AG10803 (cell line): ENCODE results near the gene TTC28.

ENCODE experiments used
- DNase-seq: peaks from one replicate; pipeline ENCODE4 v3.0.0; 2010; ENCODE audit warnings: low read depth
- H3K4me3 ChIP-seq: 2 replicates; pipeline ENCODE4 v1.5.1; 2011; ENCODE audit warnings: mild to moderate bottlenecking, low read length, control low read depth
- TF ChIP-seq, protein P1 (sequence below): conservative IDR thresholded peaks from 2 replicates; pipeline ENCODE4 v1.5.1; 2011; ENCODE audit warnings: mild to moderate bottlenecking, low read length, control low read depth, inconsistent platforms

The TTC28 gene

DNA sequence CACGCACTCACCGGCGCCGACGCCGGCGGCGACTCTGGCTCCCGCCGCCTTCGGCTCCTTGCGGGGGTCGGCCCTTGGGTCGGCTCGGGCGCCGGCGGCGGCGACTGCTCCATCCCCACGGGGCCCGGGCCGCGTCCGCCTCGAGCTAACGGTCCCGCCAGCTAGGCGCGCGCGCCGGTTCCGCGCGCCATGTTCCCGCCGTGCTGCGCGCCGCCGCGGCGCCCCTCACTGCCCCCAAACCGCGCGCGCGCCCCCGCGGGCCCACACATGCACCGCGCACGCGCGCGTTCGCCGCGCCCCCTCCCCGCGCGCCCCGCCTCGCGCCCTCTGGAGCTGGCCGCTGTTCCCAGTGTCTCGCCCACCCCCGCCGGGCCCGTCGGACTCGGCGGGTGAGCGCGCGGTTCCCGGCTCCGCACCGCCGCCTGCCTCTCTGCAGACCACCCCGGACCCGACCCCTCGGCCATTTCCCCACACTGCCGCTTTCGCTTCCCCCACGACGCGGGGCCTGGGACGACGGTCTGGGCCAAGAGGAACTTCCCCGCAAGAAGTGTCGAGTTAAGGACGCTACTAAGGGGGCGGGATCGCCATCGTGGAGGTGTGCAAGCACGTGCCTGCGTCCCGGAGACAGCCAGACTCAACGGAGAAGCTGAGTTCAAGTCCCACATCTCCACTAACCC lies at the start of gene TTC28:
TTC28 (minus strand) TSS at position 230 of the 677 bp plus-strand sequence; CDS start at position 113, 117 bp downstream.
- peak within 1 kb of the TSS; percentile 77 for H3K4me3 ChIP-seq
- peak; percentile 77 for DNase-seq

DNA sequence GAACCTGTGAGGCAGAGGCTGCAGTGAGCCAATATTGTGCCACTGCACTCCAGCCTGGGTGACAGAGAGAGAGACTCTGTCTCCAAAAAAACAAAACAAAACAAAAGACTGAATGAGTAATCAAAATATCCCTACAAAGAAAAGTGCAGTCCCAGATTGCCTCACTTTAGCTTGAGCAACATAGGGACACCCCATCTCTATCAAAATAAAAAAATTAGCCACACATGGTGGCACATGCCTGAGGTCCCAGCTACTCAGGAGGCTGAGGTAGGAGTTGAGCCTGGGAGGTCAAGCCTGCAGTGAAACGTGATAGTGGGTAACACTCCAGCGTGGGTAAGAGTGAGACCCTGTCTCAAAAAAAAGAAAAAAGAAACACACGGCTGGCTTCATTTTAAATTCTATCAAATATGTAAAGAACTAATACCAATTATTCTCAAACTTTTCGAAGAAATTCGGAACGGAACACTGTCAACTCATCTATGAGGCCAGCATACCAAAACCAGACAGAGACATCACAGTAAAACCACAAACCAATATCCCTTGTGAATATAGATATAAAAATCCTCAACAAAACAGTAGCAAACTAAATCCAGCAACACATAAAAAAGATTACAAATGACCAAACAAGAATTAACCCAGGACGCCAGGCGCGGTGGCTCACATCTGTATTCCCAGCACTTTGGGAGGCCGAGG lies 49.1 kb upstream of the TTC28 start:
- TF ChIP-seq, protein P1, sequence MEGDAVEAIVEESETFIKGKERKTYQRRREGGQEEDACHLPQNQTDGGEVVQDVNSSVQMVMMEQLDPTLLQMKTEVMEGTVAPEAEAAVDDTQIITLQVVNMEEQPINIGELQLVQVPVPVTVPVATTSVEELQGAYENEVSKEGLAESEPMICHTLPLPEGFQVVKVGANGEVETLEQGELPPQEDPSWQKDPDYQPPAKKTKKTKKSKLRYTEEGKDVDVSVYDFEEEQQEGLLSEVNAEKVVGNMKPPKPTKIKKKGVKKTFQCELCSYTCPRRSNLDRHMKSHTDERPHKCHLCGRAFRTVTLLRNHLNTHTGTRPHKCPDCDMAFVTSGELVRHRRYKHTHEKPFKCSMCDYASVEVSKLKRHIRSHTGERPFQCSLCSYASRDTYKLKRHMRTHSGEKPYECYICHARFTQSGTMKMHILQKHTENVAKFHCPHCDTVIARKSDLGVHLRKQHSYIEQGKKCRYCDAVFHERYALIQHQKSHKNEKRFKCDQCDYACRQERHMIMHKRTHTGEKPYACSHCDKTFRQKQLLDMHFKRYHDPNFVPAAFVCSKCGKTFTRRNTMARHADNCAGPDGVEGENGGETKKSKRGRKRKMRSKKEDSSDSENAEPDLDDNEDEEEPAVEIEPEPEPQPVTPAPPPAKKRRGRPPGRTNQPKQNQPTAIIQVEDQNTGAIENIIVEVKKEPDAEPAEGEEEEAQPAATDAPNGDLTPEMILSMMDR = no peak
- DNase-seq = peak; percentile 39
- no peak overlapping the region for H3K4me3 ChIP-seq

DNA sequence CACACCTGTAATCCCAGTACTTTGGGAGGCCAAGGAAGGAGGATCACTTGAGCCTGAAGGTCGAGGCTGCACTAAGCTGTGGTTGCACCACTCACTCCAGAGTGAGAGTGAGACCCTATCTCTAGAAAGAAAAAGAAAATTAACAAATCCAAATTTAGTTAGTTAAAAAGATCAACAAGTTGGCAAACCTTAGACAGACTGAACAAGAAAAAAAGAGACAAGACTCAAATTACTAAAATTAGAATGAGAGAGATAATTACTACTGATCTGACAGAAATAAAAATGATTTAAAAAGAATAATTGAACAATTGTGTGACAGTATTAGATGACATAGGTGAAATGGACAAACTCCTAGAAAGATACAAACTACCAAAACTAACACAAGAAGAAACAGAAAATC lies 48.4 kb upstream of the TTC28 start:
- H3K4me3 ChIP-seq = no peak overlapping the region
- no peak for DNase-seq

DNA sequence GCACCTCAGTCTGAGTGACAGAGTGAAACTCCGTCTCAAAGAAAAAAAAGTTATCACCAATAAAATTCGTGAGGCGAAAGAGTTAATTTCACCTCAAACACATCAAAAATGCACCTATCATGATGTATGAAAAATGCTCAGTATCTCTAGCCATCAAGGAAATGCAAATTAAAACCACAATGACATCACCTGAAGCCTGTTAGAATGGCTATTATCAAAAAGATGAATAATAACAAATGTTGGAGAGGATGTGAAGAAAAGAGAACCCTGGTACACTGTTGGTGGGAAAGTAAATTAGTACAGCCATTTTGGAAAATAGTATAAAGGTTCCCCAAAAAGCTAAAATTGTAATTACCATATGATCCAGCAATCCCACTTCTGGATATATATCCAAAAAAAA lies 38.4 kb upstream of the TTC28 start:
- TF ChIP-seq, protein P1 = no peak
- no peak for DNase-seq
- no peak overlapping the region for H3K4me3 ChIP-seq

More for the DNA sequence above, 48.4 kb upstream of the TTC28 start:
- TF ChIP-seq, protein P1 = no peak

DNA sequence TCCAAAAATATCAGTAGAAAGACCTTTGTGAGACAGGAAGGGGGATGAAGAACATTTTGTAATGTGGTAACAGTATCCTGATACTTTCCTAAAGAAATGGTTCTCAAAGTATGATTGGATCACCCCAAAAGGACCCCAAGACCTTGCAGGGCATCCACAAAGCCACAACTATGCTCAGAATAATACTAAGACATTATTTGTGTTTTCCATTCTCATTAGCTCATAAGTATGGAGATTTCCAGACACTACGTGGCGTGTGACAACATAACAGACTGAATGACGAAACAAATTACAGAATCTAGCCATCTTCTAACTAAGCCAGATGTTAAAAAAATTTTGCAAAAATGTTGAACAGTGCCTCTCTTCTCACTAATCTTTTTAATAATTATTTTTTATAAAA lies 37.0 kb upstream of the TTC28 start:
- TF ChIP-seq, protein P1 = no peak
- no peak overlapping the region for H3K4me3 ChIP-seq
- peak; percentile 39 for DNase-seq

DNA sequence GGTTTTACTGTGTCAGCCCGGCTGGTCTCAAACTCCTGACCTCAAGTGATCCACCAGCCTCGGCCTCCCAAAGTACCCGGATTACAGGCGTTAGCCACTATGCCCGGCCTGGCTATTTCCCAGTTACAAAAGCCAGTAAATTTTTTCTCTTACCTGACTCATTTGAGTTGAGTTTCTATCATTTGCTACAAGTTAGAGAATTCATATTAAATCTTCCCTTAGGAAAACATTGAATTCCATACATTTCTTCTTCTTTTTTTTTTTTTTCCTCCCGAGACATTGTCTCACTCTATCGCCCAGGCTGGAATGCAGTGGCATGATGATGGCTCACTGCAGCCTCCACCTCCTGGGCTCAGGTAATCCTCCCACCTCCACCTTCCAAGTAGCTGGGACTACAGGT lies 36.0 kb upstream of the TTC28 start:
- no peak overlapping the region for H3K4me3 ChIP-seq
- no peak for DNase-seq
- TF ChIP-seq, protein P1 = no peak

DNA sequence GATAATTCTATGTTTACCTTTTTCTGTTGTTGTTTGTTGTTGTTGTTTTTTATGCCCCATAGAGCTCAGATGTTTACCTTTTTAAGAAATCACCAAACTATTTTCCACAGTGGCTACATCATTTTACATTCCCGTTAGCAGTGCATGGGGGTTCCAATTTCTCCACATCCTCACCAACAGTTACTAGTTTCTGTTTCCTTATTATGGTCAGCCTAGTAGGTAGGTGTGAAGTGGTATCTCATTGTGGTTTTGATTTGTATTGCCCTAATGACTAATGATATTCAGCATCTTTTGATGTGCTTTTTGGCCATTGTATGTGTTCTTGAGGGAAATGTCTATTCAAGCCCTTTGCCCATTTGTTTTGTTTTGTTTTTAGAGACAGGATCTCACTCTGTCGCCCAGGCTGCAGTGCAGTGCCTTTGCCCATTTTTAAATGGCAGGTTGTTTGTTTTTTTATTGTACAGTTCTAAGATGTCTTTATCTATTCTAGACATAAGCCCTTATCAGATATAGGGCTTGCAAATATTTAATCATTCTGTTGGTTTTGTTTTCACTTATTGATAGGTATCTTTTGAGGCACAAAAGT lies 34.5 kb upstream of the TTC28 start:
- TF ChIP-seq, protein P1 = no peak

More for the DNA sequence above, 34.5 kb upstream of the TTC28 start:
- H3K4me3 ChIP-seq = no peak overlapping the region
- DNase-seq = no peak
